Keratinocyte (primary cell): ENCODE data around the gene TAGLN2.

Experiments
- EZH2 ChIP-seq: IDR thresholded peaks from one replicate; pipeline ENCODE4 v1.6.1; 2012; ENCODE audit warnings: inconsistent platforms, mild to moderate bottlenecking, low read length, moderate library complexity
- TF ChIP-seq, protein P1 (sequence below), 3 experiments: IDR thresholded peaks in 1 of 3; conservative IDR thresholded peaks in 1 of 3; optimal IDR thresholded peaks in 1 of 3; 2 replicates in 2 of 3; 3 replicates in 1 of 3; pipeline versions ENCODE3 to v1.5.1; 2011; ENCODE audit warnings: low read length in 3 of 3, mild to moderate bottlenecking in 3 of 3, moderate library complexity in 2 of 3, control low read depth in 1 of 3, inconsistent platforms in 1 of 3; ENCODE audit not compliant: insufficient read depth in 2 of 3; ENCODE audit errors: extremely low read depth in 1 of 3

DNA sequence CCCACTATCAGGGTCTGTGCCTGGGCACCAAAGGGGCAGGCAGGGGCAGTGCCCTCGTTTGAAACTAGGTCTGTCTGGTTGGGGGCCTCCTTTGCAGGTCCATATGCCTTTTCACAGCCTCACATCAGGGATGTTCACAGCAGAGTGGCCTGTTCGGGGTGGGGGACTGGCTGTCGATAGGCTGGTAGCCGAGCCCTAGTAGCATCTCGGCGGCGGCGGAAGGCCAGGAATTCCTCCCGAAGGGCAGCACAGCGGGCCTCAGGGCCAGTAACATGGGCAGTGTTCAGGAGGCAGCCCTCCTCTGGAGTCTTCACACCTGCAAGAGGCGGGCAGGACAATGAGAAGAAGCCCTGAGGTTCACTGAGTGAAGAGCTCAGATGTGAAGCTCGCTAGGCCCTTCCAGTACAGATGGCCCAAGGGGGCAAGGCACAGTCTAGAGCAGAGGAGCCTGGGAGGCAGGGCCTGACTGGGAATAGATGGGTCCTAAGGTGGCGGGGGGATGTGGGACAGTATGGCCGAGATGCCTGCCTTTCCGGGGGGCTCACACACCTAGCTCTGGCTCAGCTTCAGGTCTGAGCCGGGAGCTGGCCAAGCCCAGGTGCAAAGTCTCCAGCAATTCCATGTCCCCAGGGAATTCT, 2.0 kb upstream of the TAGLN2 start:
- TF ChIP-seq, protein P1, sequence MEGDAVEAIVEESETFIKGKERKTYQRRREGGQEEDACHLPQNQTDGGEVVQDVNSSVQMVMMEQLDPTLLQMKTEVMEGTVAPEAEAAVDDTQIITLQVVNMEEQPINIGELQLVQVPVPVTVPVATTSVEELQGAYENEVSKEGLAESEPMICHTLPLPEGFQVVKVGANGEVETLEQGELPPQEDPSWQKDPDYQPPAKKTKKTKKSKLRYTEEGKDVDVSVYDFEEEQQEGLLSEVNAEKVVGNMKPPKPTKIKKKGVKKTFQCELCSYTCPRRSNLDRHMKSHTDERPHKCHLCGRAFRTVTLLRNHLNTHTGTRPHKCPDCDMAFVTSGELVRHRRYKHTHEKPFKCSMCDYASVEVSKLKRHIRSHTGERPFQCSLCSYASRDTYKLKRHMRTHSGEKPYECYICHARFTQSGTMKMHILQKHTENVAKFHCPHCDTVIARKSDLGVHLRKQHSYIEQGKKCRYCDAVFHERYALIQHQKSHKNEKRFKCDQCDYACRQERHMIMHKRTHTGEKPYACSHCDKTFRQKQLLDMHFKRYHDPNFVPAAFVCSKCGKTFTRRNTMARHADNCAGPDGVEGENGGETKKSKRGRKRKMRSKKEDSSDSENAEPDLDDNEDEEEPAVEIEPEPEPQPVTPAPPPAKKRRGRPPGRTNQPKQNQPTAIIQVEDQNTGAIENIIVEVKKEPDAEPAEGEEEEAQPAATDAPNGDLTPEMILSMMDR (optimal IDR thresholded peaks at IDR 0.05 in 1 of 3, IDR thresholded peaks at IDR 0.05 in 1 of 3, conservative IDR thresholded peaks at IDR 0.05 in 1 of 3; ENCODE audit: extremely low read depth in 1 of 3, insufficient read depth in 2 of 3, low read length in 3 of 3) = no peak
- no peak for TF ChIP-seq EZH2
